ENCODE data around the gene KPNA2. TPM values are rescaled to one million over a fixed set of nuclear protein-coding genes. Genes with fewer than 3 reads are reported as not detected.

Gene KPNA2
- total and polyA plus RNA-seq, 9 of the 15 experiments (the other 6 are each of a cell fraction or from before 2014, with no cell fraction given), result 132 to 984 (median 241) TPM

- TF ChIP-seq SIX5 (IDR thresholded peaks at IDR 0.05; ENCODE audit: borderline replicate concordance in 1 of 2, insufficient read depth in 1 of 2, low read depth in 1 of 2, low read length in 2 of 2) (no peak), CHCHD3 (CRISPR knock-in tag; IDR thresholded peaks at IDR 0.05) (no peak), SIN3B (IDR thresholded peaks at IDR 0.05; ENCODE audit: low read depth) (peak; percentile 35; the same call in 1 of the 2 replicates), E2F5 (CRISPR knock-in tag; IDR thresholded peaks at IDR 0.05) (no peak), ELK3 (CRISPR knock-in tag; IDR thresholded peaks at IDR 0.05) (no peak), GTF2B (IDR thresholded peaks at IDR 0.05; ENCODE audit: extremely low read depth, insufficient read length) (no peak), ZSCAN32 (CRISPR knock-in tag; IDR thresholded peaks at IDR 0.05) (no peak), ELK1 (CRISPR knock-in tag; IDR thresholded peaks at IDR 0.05) (no peak), DLX4 (CRISPR knock-in tag; IDR thresholded peaks at IDR 0.05) (no peak), TFAM (CRISPR knock-in tag; conservative IDR thresholded peaks at IDR 0.05) (no peak), ZNF407 (IDR thresholded peaks at IDR 0.05; ENCODE audit: low read depth) (no peak), CXXC5 (CRISPR knock-in tag; IDR thresholded peaks at IDR 0.05) (peak; percentile 75)
These were observed 42.2 kb upstream of the KPNA2 start (continued) for GRCh38 chr17:67993153-67993997.

All from K562 (cell line).